Neural cell (in vitro differentiated cells): ENCODE results near the gene POMGNT2. TPM values are rescaled to one million over a fixed set of nuclear protein-coding genes. Genes with fewer than 3 reads are reported as not detected.

Source experiments
- H2AFZ ChIP-seq: fragments of 200-600, 300-800 bp; sonication (generic), shearing (Covaris generic); 2 replicates; pipeline ENCODE4 v1.6.0; 2014; ENCODE audit warnings: low read depth, mild to moderate bottlenecking, antibody characterized with exemption, low read length, moderate library complexity
- H3F3A ChIP-seq: fragments of 200-600 bp; shearing (Covaris generic); 2 replicates; pipeline ENCODE4 v1.6.1; 2016; ENCODE audit warnings: mild to moderate bottlenecking, moderate library complexity, mixed read lengths, antibody characterized with exemption, low read length; ENCODE audit not compliant: insufficient read depth, poor library complexity, severe bottlenecking
- H3K27ac ChIP-seq: fragments of 200-600, 300-800 bp; sonication (generic), shearing (Covaris generic); 2 replicates; pipeline ENCODE4 v1.5.1; 2014; ENCODE audit warnings: mild to moderate bottlenecking, low read length, moderate library complexity
- H3K27me3 ChIP-seq: fragments of 300-800, 200-600 bp; sonication (generic), shearing (Covaris generic); 2 replicates; pipeline ENCODE4 v1.6.0; 2014; ENCODE audit warnings: mild to moderate bottlenecking, low read depth, low read length, moderate library complexity; ENCODE audit not compliant: insufficient read depth
- H3K36me3 ChIP-seq: fragments of 300-800, 200-600 bp; sonication (generic), shearing (Covaris generic); 2 replicates; pipeline ENCODE4 v1.5.1; 2014; ENCODE audit warnings: mild to moderate bottlenecking, antibody characterized with exemption, low read length, moderate library complexity; ENCODE audit not compliant: insufficient read depth
- H3K4me2 ChIP-seq: fragments of 300-800, 200-600 bp; sonication (generic), shearing (Covaris generic); 2 replicates; pipeline ENCODE4 v1.6.0; 2014; ENCODE audit warnings: mild to moderate bottlenecking, low read length
- H3K4me3 ChIP-seq: fragments of 300-800, 200-600 bp; sonication (generic), shearing (Covaris generic); 2 replicates; pipeline ENCODE4 v1.5.1; 2014; ENCODE audit warnings: mild to moderate bottlenecking, low read length, moderate library complexity
- H3K79me2 ChIP-seq: fragments of 200-600 bp; shearing (Covaris generic); replicated peaks from 2 replicates; pipeline ENCODE4 v1.6.0; 2014; ENCODE audit warnings: mild to moderate bottlenecking, low read length, moderate library complexity; ENCODE audit not compliant: insufficient read depth
- H3K9ac ChIP-seq: fragments of 300-800, 200-600 bp; sonication (generic), shearing (Covaris generic); 2 replicates; pipeline ENCODE4 v1.6.1; 2016; ENCODE audit warnings: mild to moderate bottlenecking, low read length, mixed read lengths
- H3K9me2 ChIP-seq: fragments of 200-600 bp; shearing (Covaris generic); 2 replicates; pipeline ENCODE4 v1.6.1; 2016; ENCODE audit warnings: mild to moderate bottlenecking, low read length, mixed read lengths; ENCODE audit not compliant: insufficient read depth
- H3K9me3 ChIP-seq: fragments of 200-600, 300-800 bp; sonication (generic), shearing (Covaris generic); 2 replicates; pipeline ENCODE4 v1.6.1; 2016; ENCODE audit warnings: mild to moderate bottlenecking, mixed run types, low read length, moderate library complexity, mixed read lengths
- H4K20me1 ChIP-seq: fragments of 200-600 bp; shearing (Covaris generic); 2 replicates; pipeline ENCODE4 v1.6.1; 2016; ENCODE audit warnings: mild to moderate bottlenecking, mixed run types; ENCODE audit not compliant: insufficient read depth
- EP300 ChIP-seq: fragments of 450-650 bp; conservative IDR thresholded peaks from 2 replicates; pipeline ENCODE4 v1.6.1; 2014; ENCODE audit warnings: antibody characterized with exemption, mild to moderate bottlenecking, moderate library complexity; ENCODE audit not compliant: poor library complexity, severe bottlenecking
- EZH2 ChIP-seq: fragments of 200-600, 300-800 bp; shearing (Covaris generic), sonication (generic); IDR thresholded peaks from 2 replicates; pipeline ENCODE4 v1.6.1; 2014; ENCODE audit warnings: antibody characterized with exemption, low read length, borderline replicate concordance, mild to moderate bottlenecking; ENCODE audit not compliant: insufficient read depth, poor library complexity, severe bottlenecking
- MXI1 ChIP-seq: fragments of 450-650 bp; conservative IDR thresholded peaks from 2 replicates; pipeline ENCODE4 v1.6.1; 2014; ENCODE audit warnings: antibody characterized with exemption, mild to moderate bottlenecking; ENCODE audit not compliant: poor library complexity, severe bottlenecking
- POLR2AphosphoS5 ChIP-seq: IDR thresholded peaks from 2 replicates; pipeline ENCODE4 v1.6.1; 2012
- RAD21 ChIP-seq: fragments of 450-650 bp; conservative IDR thresholded peaks from 2 replicates; pipeline ENCODE4 v1.6.1; 2014; ENCODE audit warnings: antibody characterized with exemption, mild to moderate bottlenecking, moderate library complexity
- SMC3 ChIP-seq: fragments of 450-650 bp; conservative IDR thresholded peaks from 2 replicates; pipeline ENCODE4 v1.6.1; 2014; ENCODE audit warnings: antibody characterized with exemption, mild to moderate bottlenecking, moderate library complexity; ENCODE audit not compliant: poor library complexity
- TAF1 ChIP-seq: IDR thresholded peaks from 2 replicates; pipeline ENCODE4 v1.6.1; 2012; ENCODE audit warnings: low read depth
- polyA plus RNA-seq: library from polyadenylated mRNA; depleted of rRNA; stranded (reverse); fragments of >200 nt; gene quantifications from 2 replicates; pipeline ENCODE4 v1.2.3, GENCODE V29; 2014
- TF ChIP-seq, protein P1 (sequence below): fragments of 450-650 bp; IDR thresholded peaks from 2 replicates; pipeline ENCODE4 v1.5.1; 2014; ENCODE audit warnings: antibody characterized with exemption, mild to moderate bottlenecking, moderate library complexity; ENCODE audit not compliant: poor library complexity, severe bottlenecking
- TF ChIP-seq, protein P2 (sequence below): IDR thresholded peaks from 2 replicates; pipeline ENCODE4 v1.6.1; 2012; ENCODE audit warnings: borderline replicate concordance

The POMGNT2 gene
- polyA plus RNA-seq, 1 donor from 2014 or later, result 25.7 TPM

GRCh38 chr3:43117257-43117656, 11.4 kb upstream of the POMGNT2 start:
- no peaks in the 10 kb centered on the region for H4K20me1 ChIP-seq
- no peaks in the 10 kb centered on the region for H3F3A ChIP-seq
- no peaks in the 10 kb centered on the region for H3K36me3 ChIP-seq
- no peak overlapping the region for H2AFZ ChIP-seq
- no peaks in the 10 kb centered on the region for H3K9me2 ChIP-seq
- no peak overlapping the region for H3K27ac ChIP-seq
- H3K27me3 ChIP-seq, result no peaks in the 10 kb centered on the region
- no peaks in the 10 kb centered on the region for H3K9me3 ChIP-seq
- H3K79me2 ChIP-seq, result no peaks in the 10 kb centered on the region
- H3K9ac ChIP-seq, result no peak overlapping the region
- no peak overlapping the region for H3K4me3 ChIP-seq
- H3K4me2 ChIP-seq, result no peak overlapping the region
- TF ChIP-seq TAF1 (no peak), EP300 (no peak), MXI1 (no peak), POLR2AphosphoS5 (no peak), SMC3 (no peak), RAD21 (no peak)
- TF ChIP-seq, protein P1, sequence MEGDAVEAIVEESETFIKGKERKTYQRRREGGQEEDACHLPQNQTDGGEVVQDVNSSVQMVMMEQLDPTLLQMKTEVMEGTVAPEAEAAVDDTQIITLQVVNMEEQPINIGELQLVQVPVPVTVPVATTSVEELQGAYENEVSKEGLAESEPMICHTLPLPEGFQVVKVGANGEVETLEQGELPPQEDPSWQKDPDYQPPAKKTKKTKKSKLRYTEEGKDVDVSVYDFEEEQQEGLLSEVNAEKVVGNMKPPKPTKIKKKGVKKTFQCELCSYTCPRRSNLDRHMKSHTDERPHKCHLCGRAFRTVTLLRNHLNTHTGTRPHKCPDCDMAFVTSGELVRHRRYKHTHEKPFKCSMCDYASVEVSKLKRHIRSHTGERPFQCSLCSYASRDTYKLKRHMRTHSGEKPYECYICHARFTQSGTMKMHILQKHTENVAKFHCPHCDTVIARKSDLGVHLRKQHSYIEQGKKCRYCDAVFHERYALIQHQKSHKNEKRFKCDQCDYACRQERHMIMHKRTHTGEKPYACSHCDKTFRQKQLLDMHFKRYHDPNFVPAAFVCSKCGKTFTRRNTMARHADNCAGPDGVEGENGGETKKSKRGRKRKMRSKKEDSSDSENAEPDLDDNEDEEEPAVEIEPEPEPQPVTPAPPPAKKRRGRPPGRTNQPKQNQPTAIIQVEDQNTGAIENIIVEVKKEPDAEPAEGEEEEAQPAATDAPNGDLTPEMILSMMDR, result no peak

GRCh38 chr3:43113671-43114070, 7.8 kb upstream of the POMGNT2 start:
- TF ChIP-seq TAF1 (no peak), SMC3 (no peak), EZH2 (no peak), EP300 (no peak), MXI1 (no peak), POLR2AphosphoS5 (no peak), RAD21 (no peak)
- TF ChIP-seq, protein P1, result no peak
- TF ChIP-seq, protein P2, sequence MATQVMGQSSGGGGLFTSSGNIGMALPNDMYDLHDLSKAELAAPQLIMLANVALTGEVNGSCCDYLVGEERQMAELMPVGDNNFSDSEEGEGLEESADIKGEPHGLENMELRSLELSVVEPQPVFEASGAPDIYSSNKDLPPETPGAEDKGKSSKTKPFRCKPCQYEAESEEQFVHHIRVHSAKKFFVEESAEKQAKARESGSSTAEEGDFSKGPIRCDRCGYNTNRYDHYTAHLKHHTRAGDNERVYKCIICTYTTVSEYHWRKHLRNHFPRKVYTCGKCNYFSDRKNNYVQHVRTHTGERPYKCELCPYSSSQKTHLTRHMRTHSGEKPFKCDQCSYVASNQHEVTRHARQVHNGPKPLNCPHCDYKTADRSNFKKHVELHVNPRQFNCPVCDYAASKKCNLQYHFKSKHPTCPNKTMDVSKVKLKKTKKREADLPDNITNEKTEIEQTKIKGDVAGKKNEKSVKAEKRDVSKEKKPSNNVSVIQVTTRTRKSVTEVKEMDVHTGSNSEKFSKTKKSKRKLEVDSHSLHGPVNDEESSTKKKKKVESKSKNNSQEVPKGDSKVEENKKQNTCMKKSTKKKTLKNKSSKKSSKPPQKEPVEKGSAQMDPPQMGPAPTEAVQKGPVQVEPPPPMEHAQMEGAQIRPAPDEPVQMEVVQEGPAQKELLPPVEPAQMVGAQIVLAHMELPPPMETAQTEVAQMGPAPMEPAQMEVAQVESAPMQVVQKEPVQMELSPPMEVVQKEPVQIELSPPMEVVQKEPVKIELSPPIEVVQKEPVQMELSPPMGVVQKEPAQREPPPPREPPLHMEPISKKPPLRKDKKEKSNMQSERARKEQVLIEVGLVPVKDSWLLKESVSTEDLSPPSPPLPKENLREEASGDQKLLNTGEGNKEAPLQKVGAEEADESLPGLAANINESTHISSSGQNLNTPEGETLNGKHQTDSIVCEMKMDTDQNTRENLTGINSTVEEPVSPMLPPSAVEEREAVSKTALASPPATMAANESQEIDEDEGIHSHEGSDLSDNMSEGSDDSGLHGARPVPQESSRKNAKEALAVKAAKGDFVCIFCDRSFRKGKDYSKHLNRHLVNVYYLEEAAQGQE, result no peak
- H3K27me3 ChIP-seq, result no peaks in the 10 kb centered on the region
- H3K4me3 ChIP-seq, result no peak overlapping the region
- no peaks in the 10 kb centered on the region for H3F3A ChIP-seq
- no peak overlapping the region for H2AFZ ChIP-seq
- no peak overlapping the region for H3K4me2 ChIP-seq
- H3K79me2 ChIP-seq, result no peaks in the 10 kb centered on the region
- no peaks in the 10 kb centered on the region for H3K9me3 ChIP-seq
- H4K20me1 ChIP-seq, result no peaks in the 10 kb centered on the region
- H3K36me3 ChIP-seq, result no peaks in the 10 kb centered on the region
- no peaks in the 10 kb centered on the region for H3K9me2 ChIP-seq
- no peak overlapping the region for H3K9ac ChIP-seq
- H3K27ac ChIP-seq, result no peak overlapping the region
